ENCODE measurements around the gene IQCF2. TPM values are rescaled to one million over a fixed set of nuclear protein-coding genes. Genes with fewer than 3 reads are reported as not detected.
"Not testable (repeated sequence)": the region's sequence is repeated elsewhere in the genome, so short reads cannot be mapped to it uniquely, and the experiment has no call there.

The IQCF2 gene
- total RNA-seq, 1 experiment from 2014 or later: not detected

- DNase-seq (ENCODE audit: extremely low read depth, low read depth): no peak
These were observed 14.1 kb downstream of the IQCF2 start, which contains the start of gene IQCF5 for GRCh38 chr3:51875501-51875900. Gene IQCF5, minus strand, starts transcription at chr3:51875601. Its CDS starts 70 bp downstream, at chr3:51875531.

GRCh38 chr3:51876186-51876585 is 14.8 kb downstream of the IQCF2 start:
- no peak for DNase-seq (ENCODE audit: extremely low read depth, low read depth)

GRCh38 chr3:51879937-51880336 is 18.5 kb downstream of the IQCF2 start:
- no peak for DNase-seq (ENCODE audit: extremely low read depth, low read depth)

GRCh38 chr3:51886447-51886846 is 25.0 kb downstream of the IQCF2 start:
- no peak for DNase-seq (ENCODE audit: extremely low read depth, low read depth)

GRCh38 chr3:51887620-51888019 is 26.2 kb downstream of the IQCF2 start:
- no peak for DNase-seq (ENCODE audit: extremely low read depth, low read depth)

DNA sequence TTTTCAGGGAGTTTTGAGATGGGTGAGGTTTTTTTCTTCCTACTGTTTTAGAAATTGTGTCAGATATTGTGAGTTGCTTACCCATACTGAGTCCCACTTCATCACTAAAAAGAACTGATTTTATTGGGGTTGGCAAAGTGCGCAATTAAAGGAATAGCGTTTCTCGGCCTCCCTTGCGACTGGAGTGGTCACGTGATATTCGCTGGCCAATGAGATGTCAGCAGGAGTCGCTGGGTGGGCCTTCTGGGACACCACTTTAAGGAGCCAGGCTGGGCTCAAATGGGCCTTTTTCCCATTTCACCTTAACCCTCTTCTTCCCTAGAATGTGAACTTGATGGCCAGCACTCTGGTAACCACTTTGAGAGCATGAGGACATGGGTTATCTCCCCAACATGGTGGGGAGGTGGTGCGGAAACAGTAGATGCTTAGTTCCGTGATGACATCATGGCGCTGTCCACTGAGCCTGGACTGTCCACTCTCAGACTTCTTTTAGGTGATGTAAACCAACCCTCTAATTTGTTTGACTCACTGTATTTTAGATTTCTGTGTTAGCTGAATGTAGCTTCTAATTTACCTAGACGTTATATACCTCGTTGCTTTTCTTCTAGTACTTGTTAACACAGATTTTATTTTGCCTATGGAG is 27.2 kb downstream of the IQCF2 start:
- no peak for DNase-seq (ENCODE audit: extremely low read depth, low read depth)

GRCh38 chr3:51891242-51892039 is 30.0 kb downstream of the IQCF2 start:
- DNase-seq (ENCODE audit: extremely low read depth, low read depth): no peak

- no peak for DNase-seq (ENCODE audit: extremely low read depth, low read depth)
These were observed 33.0 kb downstream of the IQCF2 start for GRCh38 chr3:51894391-51894790.

- DNase-seq (ENCODE audit: extremely low read depth, low read depth): no peak
These were observed 33.5 kb downstream of the IQCF2 start for GRCh38 chr3:51894939-51895338.

- DNase-seq (ENCODE audit: extremely low read depth, low read depth): no peak
These were observed 35.3 kb downstream of the IQCF2 start for GRCh38 chr3:51896607-51897305.

DNA sequence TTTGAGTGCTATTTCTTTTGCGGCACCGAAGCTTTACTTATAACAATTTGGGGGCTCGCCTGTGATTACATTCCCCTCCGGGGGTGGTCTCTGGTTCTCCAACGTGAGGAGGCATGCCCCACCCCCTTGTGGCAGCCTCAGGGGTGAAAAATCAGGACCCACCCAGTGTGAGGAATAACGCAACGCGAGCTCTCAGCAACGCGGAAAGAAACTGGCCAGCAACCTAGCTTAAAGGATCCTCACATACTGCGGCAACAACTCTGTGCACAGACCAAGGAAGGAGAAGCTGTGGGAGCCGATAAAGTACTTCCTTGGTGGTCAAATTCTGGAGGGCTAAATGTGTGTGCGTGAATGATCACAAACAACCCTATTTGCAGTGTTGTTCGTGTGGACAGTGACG is 36.0 kb downstream of the IQCF2 start:
- DNase-seq (ENCODE audit: extremely low read depth, low read depth): no peak

- not testable (repeated sequence) for DNase-seq (ENCODE audit: extremely low read depth, low read depth)
These were observed 38.6 kb downstream of the IQCF2 start for GRCh38 chr3:51900043-51900442.

- not testable (repeated sequence) for DNase-seq (ENCODE audit: extremely low read depth, low read depth)
These were observed 40.9 kb downstream of the IQCF2 start for GRCh38 chr3:51902361-51902760.

DNA sequence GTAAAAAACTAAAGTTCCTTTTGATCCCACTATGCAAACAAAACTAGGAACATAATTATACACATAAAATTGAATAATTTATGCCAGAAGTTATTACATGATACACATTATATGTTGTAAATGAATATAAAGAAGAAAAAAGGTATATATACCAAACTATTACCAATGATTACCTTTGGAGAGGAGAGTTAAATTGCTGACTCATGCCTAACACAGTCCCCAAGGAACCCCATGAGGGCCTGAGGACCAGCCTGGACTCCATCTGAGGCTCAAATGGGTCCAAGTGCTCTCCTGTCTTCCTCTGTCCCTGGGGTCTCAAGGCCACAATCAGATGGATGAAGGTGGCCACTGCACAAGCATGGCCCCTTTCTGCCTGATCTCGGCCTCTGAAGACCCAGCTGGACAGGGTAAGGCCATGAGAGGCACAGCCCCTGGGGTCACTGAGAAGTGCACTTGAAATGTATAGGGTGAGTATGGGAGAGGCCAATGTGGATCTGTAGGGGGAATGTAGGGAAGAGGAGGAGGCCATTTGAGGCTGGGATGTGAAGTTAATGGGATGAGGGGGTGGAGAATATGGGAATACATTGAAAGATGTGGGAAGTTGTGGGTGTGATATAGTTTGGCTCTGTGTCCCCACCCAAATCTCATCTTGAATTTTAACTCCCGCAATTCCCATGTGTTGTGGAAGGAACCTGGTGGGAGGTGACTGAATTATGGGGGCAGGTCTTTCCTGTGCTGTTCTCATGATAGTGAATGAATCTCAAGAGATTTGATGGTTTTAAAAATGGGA is 42.8 kb downstream of the IQCF2 start:
- no peak for DNase-seq (ENCODE audit: extremely low read depth, low read depth)

DNA sequence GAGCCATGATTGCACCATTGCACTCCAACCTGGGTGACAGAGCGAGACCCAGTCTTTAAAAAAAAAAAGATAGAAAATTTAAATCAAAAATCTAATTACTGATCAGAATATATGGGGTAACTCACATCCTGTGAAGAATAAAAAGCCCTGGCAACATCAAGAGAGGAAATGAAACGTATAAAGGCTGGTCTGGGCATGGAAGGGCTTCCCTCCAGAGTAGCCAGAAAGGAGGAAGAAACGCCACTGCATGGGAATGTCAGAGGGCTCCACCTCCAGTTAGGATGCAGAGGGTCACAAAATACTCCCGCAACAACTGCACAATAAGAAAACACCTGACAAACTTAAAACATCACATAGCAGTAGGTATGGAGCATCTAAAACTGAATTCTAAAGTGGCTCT is 46.6 kb downstream of the IQCF2 start:
- no peak for DNase-seq (ENCODE audit: extremely low read depth, low read depth)

Small RNA genes lying within 50 kb of the gene (small RNA-seq; reads per million reads assigned to genes)
- gene RN7SL504P: 0 to 2.7 reads per million in 2 experiments

Other genes with a start within 250 kb of the IQCF2 start
- 24.7 and 33.1 TPM in 2 replicates for gene TEX264, start 190.4 kb upstream of the IQCF2 start, total RNA-seq (2014; rRNA removed; shearing (Covaris generic))
- gene GRM2, start 154.5 kb upstream of the IQCF2 start, total RNA-seq (2014; rRNA removed; shearing (Covaris generic)): 0.06 and 0.15 TPM in 2 replicates
- gene IQCF6, start 82.4 kb upstream of the IQCF2 start, total RNA-seq (2014; rRNA removed; shearing (Covaris generic)): not detected in 2 replicates
- gene IQCF5, start 14.0 kb downstream of the IQCF2 start, total RNA-seq (2014; rRNA removed; shearing (Covaris generic)): not detected in 2 replicates
- gene IQCF1, start 41.7 kb downstream of the IQCF2 start, total RNA-seq (2014; rRNA removed; shearing (Covaris generic)): not detected in 2 replicates
- gene RRP9, start 80.3 kb downstream of the IQCF2 start, total RNA-seq (2014; rRNA removed; shearing (Covaris generic)): 29.7 and 32.2 TPM in 2 replicates
- gene PARP3, start 80.7 kb downstream of the IQCF2 start, total RNA-seq (2014; rRNA removed; shearing (Covaris generic)): 13.1 and 15.5 TPM in 2 replicates
- gene GPR62, start 93.8 kb downstream of the IQCF2 start, total RNA-seq (2014; rRNA removed; shearing (Covaris generic)): not detected in 2 replicates
- gene PCBP4, start 105.8 kb downstream of the IQCF2 start, total RNA-seq (2014; rRNA removed; shearing (Covaris generic)): 7.5 and 10.9 TPM in 2 replicates
- 52.2 and 58.3 TPM in 2 replicates for gene ABHD14B, start 112.4 kb downstream of the IQCF2 start, total RNA-seq (2014; rRNA removed; shearing (Covaris generic))
- 5.4 and 8.2 TPM in 2 replicates for gene ABHD14A, start 113.4 kb downstream of the IQCF2 start, total RNA-seq (2014; rRNA removed; shearing (Covaris generic))
- 38.8 and 50.5 TPM in 2 replicates for gene ACY1, start 121.9 kb downstream of the IQCF2 start, total RNA-seq (2014; rRNA removed; shearing (Covaris generic))
- 1,557 and 1,701 TPM in 2 replicates for gene RPL29, start 134.3 kb downstream of the IQCF2 start, total RNA-seq (2014; rRNA removed; shearing (Covaris generic))
- 10.9 and 11.3 TPM in 2 replicates for gene DUSP7, start 195.0 kb downstream of the IQCF2 start, total RNA-seq (2014; rRNA removed; shearing (Covaris generic))

Measured in NCI-H460 (cell line).